NB4 (cell line): ENCODE data around the gene ZFHX3.

ENCODE experiments used
- DNase-seq: peaks from one replicate; pipeline ENCODE4 v3.0.0; 2010; ENCODE audit warnings: low read depth
- H3K4me3 ChIP-seq: one replicate; pipeline ENCODE4 v1.5.1; 2011; ENCODE audit warnings: mild to moderate bottlenecking, low read depth, low read length, moderate library complexity
- CTCF ChIP-seq: IDR thresholded peaks from one replicate; pipeline ENCODE4 v1.5.1; 2012; ENCODE audit warnings: low read depth, low read length
- MYC ChIP-seq: IDR thresholded peaks from 2 replicates; pipeline ENCODE4 v1.6.1; 2011; ENCODE audit warnings: low read depth, low read length
- POLR2A ChIP-seq: IDR thresholded peaks from 2 replicates; pipeline ENCODE4 v1.6.1; 2011; ENCODE audit warnings: mild to moderate bottlenecking; ENCODE audit not compliant: insufficient read length; ENCODE audit errors: extremely low read depth
- TF ChIP-seq, protein P1 (sequence below): IDR thresholded peaks from 2 replicates; pipeline ENCODE4 v1.6.1; 2011; ENCODE audit warnings: low read depth, low read length

Gene ZFHX3

DNA sequence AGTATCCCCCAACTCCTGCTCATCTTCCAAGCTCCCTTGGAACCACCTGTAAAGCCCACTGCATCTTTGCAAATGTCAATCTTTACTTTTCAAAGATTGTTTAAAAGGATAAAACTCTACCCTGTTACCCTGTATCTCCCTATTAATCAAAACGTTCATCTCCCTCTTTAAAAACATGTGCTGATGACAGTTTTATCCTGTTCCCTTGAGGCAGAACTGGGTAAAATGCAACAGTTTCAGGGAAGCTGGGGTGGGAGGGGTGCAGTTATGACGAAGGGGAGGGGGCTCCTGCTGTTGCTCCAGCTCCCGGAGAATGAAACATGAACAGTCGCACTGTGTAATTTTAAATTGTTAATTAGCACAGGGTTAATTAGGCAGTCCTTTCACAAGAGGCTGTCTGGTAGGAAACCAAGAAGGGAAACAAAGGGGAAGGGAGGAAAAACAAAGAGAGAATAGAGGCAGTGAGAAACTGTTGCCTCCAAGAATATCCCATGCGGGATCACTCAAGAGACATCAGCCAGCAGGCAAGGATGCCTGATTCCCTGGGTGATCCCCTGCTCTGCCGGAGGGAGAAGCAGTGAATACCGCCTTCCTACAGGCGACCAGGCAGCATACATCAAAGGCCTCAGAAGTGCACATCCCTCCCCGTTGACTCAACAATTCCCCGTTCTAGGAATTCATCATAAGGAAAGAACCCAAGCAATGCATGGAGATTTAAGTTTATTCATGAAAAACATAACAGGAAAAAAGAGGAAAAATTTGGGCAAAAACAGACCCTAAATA lies 84.2 kb downstream of the ZFHX3 start:
- TF ChIP-seq, protein P1, sequence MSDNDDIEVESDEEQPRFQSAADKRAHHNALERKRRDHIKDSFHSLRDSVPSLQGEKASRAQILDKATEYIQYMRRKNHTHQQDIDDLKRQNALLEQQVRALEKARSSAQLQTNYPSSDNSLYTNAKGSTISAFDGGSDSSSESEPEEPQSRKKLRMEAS, result no peak
- TF ChIP-seq CTCF (no peak), MYC (no peak), POLR2A (no peak)
- H3K4me3 ChIP-seq, result no peak overlapping the region
- no peak for DNase-seq

DNA sequence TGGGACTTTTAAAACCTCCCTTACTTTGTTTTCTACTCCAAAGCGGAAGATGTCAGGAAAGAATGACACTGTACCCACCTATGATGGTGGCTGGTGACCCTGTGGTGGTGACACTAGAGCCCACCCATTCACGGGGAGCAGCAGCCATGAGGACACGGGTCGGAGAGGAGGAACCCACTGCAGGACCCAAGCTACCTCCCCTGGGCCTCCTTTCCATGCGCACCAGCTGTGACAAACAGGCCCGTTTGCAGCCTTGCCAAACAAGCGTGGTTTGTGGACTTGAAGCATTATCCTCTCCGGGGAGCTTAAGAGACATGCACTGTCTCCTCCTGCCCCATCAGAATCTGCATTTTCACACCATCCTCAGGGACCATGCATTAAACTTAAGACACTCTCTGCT lies 85.6 kb downstream of the ZFHX3 start:
- no peak overlapping the region for H3K4me3 ChIP-seq
- TF ChIP-seq MYC (no peak), POLR2A (no peak), CTCF (no peak)
- TF ChIP-seq, protein P1, result no peak
- no peak for DNase-seq

- H3K4me3 ChIP-seq, result no peak overlapping the region
Measured at GRCh38 chr16:72961863-72962262, 86.1 kb downstream of the ZFHX3 start.

GRCh38 chr16:72961115-72961832 lies 86.7 kb downstream of the ZFHX3 start:
- peak; percentile 47 for DNase-seq
- H3K4me3 ChIP-seq, result no peak overlapping the region
- TF ChIP-seq CTCF (peak; percentile 47), POLR2A (no peak)

More at GRCh38 chr16:72961863-72962262, 86.1 kb downstream of the ZFHX3 start:
- no peak for DNase-seq
- TF ChIP-seq, protein P1, result no peak
- TF ChIP-seq CTCF, result no peak
- TF ChIP-seq MYC, result no peak
- no peak for TF ChIP-seq POLR2A

- DNase-seq, result no peak
Measured at GRCh38 chr16:72960101-72960500, 87.8 kb downstream of the ZFHX3 start.

More at GRCh38 chr16:72960101-72960500, 87.8 kb downstream of the ZFHX3 start:
- no peak overlapping the region for H3K4me3 ChIP-seq
- TF ChIP-seq MYC (no peak), CTCF (no peak), POLR2A (no peak)
- TF ChIP-seq, protein P1, result no peak
